Uterus (tissue), 2 donors: Measurements from ENCODE around the gene BAHCC1.

Experiments
- POLR2A ChIP-seq, 2 donors: fragments of 450-650 bp; IDR thresholded peaks; one replicate each; pipeline ENCODE4 v1.6.1; 2016; ENCODE audit warnings: antibody characterized with exemption in 2 of 2, mild to moderate bottlenecking in 1 of 2, moderate library complexity in 1 of 2
- TF ChIP-seq, protein P1 (sequence below), 4 experiments: fragments of 200-600 bp in 2 of 4; fragments of 450-650 bp in 2 of 4; sonication (generic) in 2 of 4; IDR thresholded peaks; one replicate each; pipeline ENCODE4 v1.5.1; 2016 to 2019; ENCODE audit warnings: antibody characterized with exemption in 4 of 4, mild to moderate bottlenecking in 2 of 4, moderate library complexity in 1 of 4

DNA sequence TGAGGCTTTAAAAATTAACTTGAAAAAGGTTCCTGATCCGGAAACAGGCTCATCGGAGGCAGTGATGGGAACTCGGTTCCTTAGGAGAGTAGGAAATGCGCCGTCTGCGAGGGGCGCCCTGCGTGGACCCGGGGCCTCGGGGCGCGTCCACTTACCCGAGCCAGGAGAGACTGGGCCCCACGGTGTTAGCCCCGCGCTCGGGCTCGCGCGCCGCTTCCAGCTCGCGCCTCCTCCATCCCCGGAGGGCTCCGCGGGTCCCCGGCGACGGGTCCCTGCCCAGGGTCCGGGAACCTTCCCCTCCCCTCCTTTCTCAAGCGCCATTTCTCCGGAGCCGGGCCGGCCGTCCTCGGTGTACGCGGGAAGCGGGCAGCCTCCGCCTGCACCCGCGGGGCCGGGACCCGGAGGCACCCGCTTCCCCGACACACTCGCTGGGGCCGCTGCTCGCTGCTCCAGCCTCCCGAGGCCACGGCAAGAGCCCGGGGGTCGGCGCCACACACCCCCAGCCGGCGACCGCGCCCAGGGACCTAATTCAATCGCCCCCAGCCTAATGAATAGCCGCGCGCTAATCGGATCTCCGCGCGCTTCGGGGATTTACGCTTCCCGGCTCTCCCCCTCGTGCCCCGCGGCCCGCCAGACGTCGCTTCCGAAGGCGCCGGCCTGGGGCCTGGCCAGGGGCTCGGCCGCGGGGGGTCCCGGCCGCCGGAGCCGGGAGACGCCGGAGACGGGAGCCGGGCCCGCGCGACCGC is 2.2 kb upstream of the BAHCC1 start:
- no peak for TF ChIP-seq POLR2A (IDR thresholded peaks at IDR 0.05)
- TF ChIP-seq, protein P1, sequence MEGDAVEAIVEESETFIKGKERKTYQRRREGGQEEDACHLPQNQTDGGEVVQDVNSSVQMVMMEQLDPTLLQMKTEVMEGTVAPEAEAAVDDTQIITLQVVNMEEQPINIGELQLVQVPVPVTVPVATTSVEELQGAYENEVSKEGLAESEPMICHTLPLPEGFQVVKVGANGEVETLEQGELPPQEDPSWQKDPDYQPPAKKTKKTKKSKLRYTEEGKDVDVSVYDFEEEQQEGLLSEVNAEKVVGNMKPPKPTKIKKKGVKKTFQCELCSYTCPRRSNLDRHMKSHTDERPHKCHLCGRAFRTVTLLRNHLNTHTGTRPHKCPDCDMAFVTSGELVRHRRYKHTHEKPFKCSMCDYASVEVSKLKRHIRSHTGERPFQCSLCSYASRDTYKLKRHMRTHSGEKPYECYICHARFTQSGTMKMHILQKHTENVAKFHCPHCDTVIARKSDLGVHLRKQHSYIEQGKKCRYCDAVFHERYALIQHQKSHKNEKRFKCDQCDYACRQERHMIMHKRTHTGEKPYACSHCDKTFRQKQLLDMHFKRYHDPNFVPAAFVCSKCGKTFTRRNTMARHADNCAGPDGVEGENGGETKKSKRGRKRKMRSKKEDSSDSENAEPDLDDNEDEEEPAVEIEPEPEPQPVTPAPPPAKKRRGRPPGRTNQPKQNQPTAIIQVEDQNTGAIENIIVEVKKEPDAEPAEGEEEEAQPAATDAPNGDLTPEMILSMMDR (IDR thresholded peaks at IDR 0.05): no peak
